ENCODE data around the gene FEV. TPM values are rescaled to one million over a fixed set of nuclear protein-coding genes. Genes with fewer than 3 reads are reported as not detected.

The FEV gene
- total and polyA plus RNA-seq, 2 donors (not counting 3 experiments of a cell fraction or from before 2014, with no cell fraction given): not detected

DNA sequence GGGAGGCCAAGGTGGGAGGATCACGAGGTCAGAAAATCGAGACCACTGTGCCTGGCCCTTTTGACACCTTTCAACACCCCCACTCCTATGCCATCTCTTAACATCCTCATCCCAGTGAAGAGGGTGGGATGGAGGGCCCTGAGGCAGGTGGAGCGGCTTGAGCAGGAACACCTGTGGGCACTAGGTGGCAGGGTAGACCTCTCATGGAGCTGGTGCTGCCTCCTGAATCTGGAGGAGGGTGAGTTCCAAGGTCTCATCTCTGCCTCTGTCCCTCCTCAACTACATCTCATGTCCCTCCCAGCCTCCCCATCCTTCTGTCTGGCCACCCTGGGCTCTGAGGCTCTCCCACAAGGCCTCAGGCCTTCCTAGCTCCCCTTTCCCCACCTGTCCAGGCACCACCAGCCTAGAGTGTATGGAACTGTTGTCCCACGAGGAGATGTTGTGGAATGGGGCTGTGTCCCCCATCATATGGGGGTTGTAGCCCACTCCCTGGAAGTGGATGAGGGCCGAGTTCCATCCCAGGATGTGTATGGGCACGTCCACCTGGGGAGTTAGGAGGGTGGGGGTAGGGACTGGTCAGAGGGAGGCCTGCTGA lies 25.3 kb upstream of the FEV start:
- no TSS peak for BruUV-seq (replicated peaks)
- FAIRE-seq (no peak), DNase-seq (ENCODE audit: low read depth, low spot score) (no peak)
- no peak for TF ChIP-seq FOS (IDR thresholded peaks at IDR 0.05; ENCODE audit: borderline replicate concordance, insufficient read depth, low read length)
- TF ChIP-seq POLR2A (IDR thresholded peaks at IDR 0.05; ENCODE audit: low read depth, low read length): no peak
- TF ChIP-seq EZH2 (IDR thresholded peaks at IDR 0.05; ENCODE audit: borderline replicate concordance, low read depth, low read length, severe bottlenecking): no peak
- TF ChIP-seq GATA2 (IDR thresholded peaks at IDR 0.05; ENCODE audit: insufficient read depth, insufficient read length, low read depth, low read length): no peak
- TF ChIP-seq, protein P1, sequence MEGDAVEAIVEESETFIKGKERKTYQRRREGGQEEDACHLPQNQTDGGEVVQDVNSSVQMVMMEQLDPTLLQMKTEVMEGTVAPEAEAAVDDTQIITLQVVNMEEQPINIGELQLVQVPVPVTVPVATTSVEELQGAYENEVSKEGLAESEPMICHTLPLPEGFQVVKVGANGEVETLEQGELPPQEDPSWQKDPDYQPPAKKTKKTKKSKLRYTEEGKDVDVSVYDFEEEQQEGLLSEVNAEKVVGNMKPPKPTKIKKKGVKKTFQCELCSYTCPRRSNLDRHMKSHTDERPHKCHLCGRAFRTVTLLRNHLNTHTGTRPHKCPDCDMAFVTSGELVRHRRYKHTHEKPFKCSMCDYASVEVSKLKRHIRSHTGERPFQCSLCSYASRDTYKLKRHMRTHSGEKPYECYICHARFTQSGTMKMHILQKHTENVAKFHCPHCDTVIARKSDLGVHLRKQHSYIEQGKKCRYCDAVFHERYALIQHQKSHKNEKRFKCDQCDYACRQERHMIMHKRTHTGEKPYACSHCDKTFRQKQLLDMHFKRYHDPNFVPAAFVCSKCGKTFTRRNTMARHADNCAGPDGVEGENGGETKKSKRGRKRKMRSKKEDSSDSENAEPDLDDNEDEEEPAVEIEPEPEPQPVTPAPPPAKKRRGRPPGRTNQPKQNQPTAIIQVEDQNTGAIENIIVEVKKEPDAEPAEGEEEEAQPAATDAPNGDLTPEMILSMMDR (IDR thresholded peaks at IDR 0.05; ENCODE audit: extremely low read depth in 1 of 2, insufficient read depth in 1 of 2, low read depth in 1 of 2, low read length in 2 of 2): peak in 1 of 2 donors; percentile 26
- no peak for TF ChIP-seq JUN (IDR thresholded peaks at IDR 0.05; ENCODE audit: borderline replicate concordance, insufficient read depth, insufficient read length, low read depth)
- no peak for TF ChIP-seq MYC (IDR thresholded peaks at IDR 0.05; ENCODE audit: low read depth, low read length)
- no peak for TF ChIP-seq POLR2AphosphoS5 (IDR thresholded peaks at IDR 0.05; ENCODE audit: insufficient read depth, low read depth, low read length)
- TF ChIP-seq, protein P2, sequence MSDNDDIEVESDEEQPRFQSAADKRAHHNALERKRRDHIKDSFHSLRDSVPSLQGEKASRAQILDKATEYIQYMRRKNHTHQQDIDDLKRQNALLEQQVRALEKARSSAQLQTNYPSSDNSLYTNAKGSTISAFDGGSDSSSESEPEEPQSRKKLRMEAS (IDR thresholded peaks at IDR 0.05; ENCODE audit: insufficient read depth, insufficient read length): no peak
- Histone ChIP-seq H3K27me3 (ENCODE audit: control insufficient read depth in 2 of 2, insufficient read depth in 2 of 2, low read length in 2 of 2) (peaks cover 0 to 2% of the 10 kb centered on the region in 2 experiments), H3K9me1 (replicated peaks; ENCODE audit: control insufficient read depth, extremely low read depth, insufficient read depth, low read length) (no peaks in the 10 kb centered on the region), H2AFZ (ENCODE audit: low read depth, low read length) (no peak overlapping the region), H3K9ac (replicated peaks; ENCODE audit: extremely low read depth, insufficient read depth, low read length) (no peak overlapping the region), H3K4me2 (ENCODE audit: insufficient read depth, low read length) (no peak overlapping the region), H4K20me1 (replicated peaks; ENCODE audit: control insufficient read depth, extremely low read depth, insufficient read depth, low read length) (no peaks in the 10 kb centered on the region), H3K79me2 (ENCODE audit: control insufficient read depth, insufficient read depth, low read length) (no peaks in the 10 kb centered on the region), H3K4me1 (ENCODE audit: control insufficient read depth, extremely low read depth, insufficient read depth, low read length) (no peaks in the 10 kb centered on the region), H3K36me3 (ENCODE audit: control insufficient read depth in 2 of 2, extremely low read depth in 1 of 2, insufficient read depth in 2 of 2, low read length in 2 of 2) (no peaks in the 10 kb centered on the region), H3K27ac (ENCODE audit: insufficient read depth, low read depth, low read length) (no peak overlapping the region), H3K9me3 (replicated peaks; ENCODE audit: control insufficient read depth, insufficient read depth, low read length) (no peaks in the 10 kb centered on the region), H3K4me3 (replicated peaks in 1 of 3; ENCODE audit: insufficient read depth in 1 of 3, low read depth in 1 of 3, low read length in 3 of 3) (no peak overlapping the region)
- intact Hi-C loops (cut with micrococcal nuclease): no loop called here
- CTCF ChIA-PET: interaction anchor here (0.6 to 2.7 kb wide), 8 partner anchors 10 to 145 kb away, joined by 3 to 27 read pairs (median 6); no protein-coding TSS in a partner anchor
- POLR2A ChIA-PET: no interaction called here
- dilution Hi-C loops (cut with MboI; ENCODE audit: extremely low pct_ligation_motif_present, low sequenced_read_pairs): no loop called here
